Retinal pigment epithelial cell (primary cell): ENCODE measurements around the gene CSNK1E.

ENCODE experiments used
- DNase-seq: peaks from one replicate; pipeline ENCODE4 v3.0.0-alpha.2; 2010; ENCODE audit warnings: low read depth
- H3K4me3 ChIP-seq: 2 replicates; pipeline ENCODE4 v1.5.1; 2011; ENCODE audit warnings: mild to moderate bottlenecking, low read length, control low read depth, moderate library complexity
- CTCF ChIP-seq: conservative IDR thresholded peaks from 2 replicates; pipeline ENCODE4 v1.5.1; 2011; ENCODE audit warnings: low read depth, low read length, control low read depth, inconsistent platforms

Gene CSNK1E

GRCh38 chr22:38300197-38300945, 16.9 kb downstream of the CSNK1E start:
- H3K4me3 ChIP-seq: no peak overlapping the region
- no peak for DNase-seq
- TF ChIP-seq CTCF: peak; percentile 4

DNA sequence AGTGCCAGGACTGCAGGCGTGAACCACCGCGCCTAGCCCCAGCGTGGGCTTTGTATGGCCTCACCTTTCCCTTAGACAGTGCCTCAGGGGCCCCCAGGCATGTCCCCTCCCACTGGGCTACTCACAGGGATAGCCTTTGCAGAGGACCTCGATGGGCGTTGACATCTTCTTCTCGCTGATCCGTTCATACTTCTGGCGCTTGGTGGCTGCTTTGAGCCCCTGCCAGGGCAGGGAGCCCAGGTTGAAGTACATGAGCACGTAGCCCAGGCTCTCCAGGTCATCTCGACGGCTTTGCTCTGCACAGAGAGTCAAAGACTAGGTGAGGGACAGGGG, 17.5 kb downstream of the CSNK1E start:
- H3K4me3 ChIP-seq: no peak overlapping the region
- DNase-seq: no peak
- no peak for TF ChIP-seq CTCF

DNA sequence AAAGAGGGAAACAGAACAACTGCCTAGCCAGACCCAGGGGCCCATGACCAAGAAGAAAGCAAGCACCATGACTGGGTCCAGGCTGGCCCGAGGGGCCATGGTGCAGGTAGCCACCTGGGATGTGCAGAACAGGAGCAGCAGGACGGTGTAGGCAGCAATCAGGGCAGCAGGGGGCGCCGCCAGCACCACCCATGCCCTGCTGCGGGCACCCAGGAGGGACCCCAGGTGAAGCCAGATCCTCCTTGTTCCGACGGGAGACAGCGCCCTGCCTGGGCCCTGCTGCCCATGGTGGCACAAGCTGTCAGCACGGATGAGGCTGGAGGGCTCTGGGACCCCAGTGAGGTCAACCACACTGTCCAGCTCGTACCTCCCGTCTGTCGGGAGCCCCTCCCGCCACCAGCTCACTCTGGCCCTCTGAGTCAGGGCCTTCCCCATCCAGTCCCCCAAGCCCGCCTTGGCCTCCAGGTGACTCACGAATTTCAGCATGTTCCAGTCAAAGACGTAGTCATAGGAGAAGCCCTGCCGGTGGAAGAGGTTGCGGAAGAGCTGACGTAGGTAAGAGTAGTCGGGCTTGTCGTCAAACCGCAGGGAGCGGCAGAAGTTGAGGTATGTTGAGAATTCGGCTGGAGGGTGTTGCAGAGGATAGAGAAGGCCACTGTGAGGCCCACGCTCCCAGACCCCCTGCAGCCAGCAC, 18.8 kb downstream of the CSNK1E start:
- peak; percentile 100 for DNase-seq
- TF ChIP-seq CTCF: peak; percentile 68
- H3K4me3 ChIP-seq: no peak overlapping the region

DNA sequence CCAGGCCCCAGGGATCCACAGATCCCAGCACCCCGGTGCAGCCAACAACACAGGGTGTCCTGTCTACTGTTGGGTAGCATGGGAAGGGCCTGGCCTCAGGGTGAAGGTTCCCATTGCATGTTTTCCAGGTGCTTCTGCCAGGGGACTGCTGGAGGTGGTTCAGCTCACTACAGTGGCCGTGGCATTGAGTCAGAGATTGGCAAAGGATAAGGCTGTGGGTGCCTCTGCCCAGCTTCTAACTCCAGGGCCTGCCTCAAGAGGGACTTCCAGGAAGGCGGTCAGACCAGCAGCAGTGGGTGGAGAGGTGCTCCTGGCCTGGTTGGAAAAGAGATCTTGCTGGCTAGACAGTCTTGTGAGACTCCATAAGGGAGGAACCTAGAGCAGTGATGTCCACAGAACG, 20.9 kb downstream of the CSNK1E start:
- H3K4me3 ChIP-seq: no peak overlapping the region
- TF ChIP-seq CTCF: no peak
- no peak for DNase-seq

DNA sequence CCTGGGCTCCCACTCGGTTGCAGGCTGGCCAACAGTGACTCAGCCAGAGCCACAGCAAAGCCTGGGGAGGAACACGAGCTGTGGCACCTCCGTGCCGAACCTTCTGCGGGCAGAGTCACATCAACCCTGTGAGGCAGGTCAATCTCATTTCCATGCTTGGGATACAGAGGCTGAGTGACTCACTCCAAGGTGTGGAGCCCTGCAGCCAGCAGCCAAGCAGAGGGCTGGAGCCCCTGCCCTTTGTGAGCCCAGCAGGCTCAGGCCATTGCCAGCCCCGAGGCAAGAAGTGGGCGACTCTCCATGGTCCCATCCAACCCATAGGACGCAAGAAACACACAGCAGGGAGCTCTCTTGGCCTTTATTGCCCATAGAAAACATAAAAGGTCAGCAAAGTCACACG, 21.4 kb downstream of the CSNK1E start:
- TF ChIP-seq CTCF: no peak
- no peak for DNase-seq
- H3K4me3 ChIP-seq: no peak overlapping the region

- TF ChIP-seq CTCF: no peak
- H3K4me3 ChIP-seq: no peak overlapping the region
- no peak for DNase-seq
These were observed 21.9 kb downstream of the CSNK1E start for GRCh38 chr22:38295339-38295738.

- no peak overlapping the region for H3K4me3 ChIP-seq
- DNase-seq: no peak
- TF ChIP-seq CTCF: no peak
These were observed 23.0 kb downstream of the CSNK1E start for GRCh38 chr22:38294193-38294592.
